AG04450 (cell line): ENCODE results near the gene RAC2. TPM values are rescaled to one million over a fixed set of nuclear protein-coding genes. Genes with fewer than 3 reads are reported as not detected.
A peak's percentile ranks its signal among the peaks of the same experiment; 100 is the strongest.

ENCODE experiments used
- CTCF ChIA-PET: fragments of 300-600, 350-600 bp; formaldehyde crosslinking; extraction: SDS; loops from one replicate; lab custom pipeline; 2022; ENCODE audit warnings: antibody characterized with exemption, inconsistent platforms; lab: Charles Lee
- POLR2A ChIA-PET: fragments of 350-600 bp; formaldehyde crosslinking; extraction: SDS; loops from one replicate; lab custom pipeline; 2021; ENCODE audit warnings: antibody characterized with exemption, inconsistent platforms; lab: Yijun Ruan, JAX
- DNase-seq: peaks from one replicate; pipeline ENCODE4 v3.0.0-alpha.2; 2011; ENCODE audit warnings: low read depth, low spot score
- H3K27ac ChIP-seq: one replicate; pipeline ENCODE4 v1.5.1; 2012; ENCODE audit warnings: low read depth, low read length, control low read depth
- H3K27me3 ChIP-seq: one replicate; pipeline ENCODE4 v1.6.0; 2012; ENCODE audit warnings: low read length; ENCODE audit not compliant: control insufficient read depth, insufficient read depth
- H3K4me3 ChIP-seq: 2 replicates; pipeline ENCODE4 v1.5.1; 2011; ENCODE audit warnings: mild to moderate bottlenecking, low read depth, low read length, control low read depth
- H3K9me3 ChIP-seq: 2 replicates; pipeline ENCODE4 v1.5.1; 2012; ENCODE audit warnings: low read length; ENCODE audit not compliant: control insufficient read depth, insufficient read depth
- CTCF ChIP-seq: IDR thresholded peaks from 2 replicates; pipeline ENCODE4 v1.5.1; 2011; ENCODE audit warnings: low read depth, low read length, control low read depth, inconsistent platforms
- polyA plus RNA-seq: library from polyadenylated mRNA; depleted of rRNA; stranded (reverse); fragments of >200 nt; gene quantifications from 2 replicates; pipeline ENCODE4 v1.2.3, GENCODE V29; 2011; rRNA removed
- small RNA-seq: library from RNA; depleted of rRNA; stranded (forward); fragments of <200 nt; gene quantifications from one replicate; pipeline ENCODE3, GENCODE V24; 2012; ENCODE audit warnings: low read depth; ENCODE audit not compliant: insufficient read length

Gene RAC2
- polyA plus RNA-seq, 1 experiment: 25.0 TPM

GRCh38 chr22:37175414-37176281 lies 68.4 kb downstream of the RAC2 start:
- ChIA-PET CTCF (interaction anchor here (0.7 to 1.3 kb wide), 2 partner anchors 9 to 24 kb away, joined by 3 to 4 read pairs; no protein-coding TSS in a partner anchor), POLR2A (no interaction called here)
- Histone ChIP-seq H3K27ac (peak overlapping the region; percentile 31), H3K9me3 (no peaks in the 10 kb centered on the region), H3K4me3 (no peak overlapping the region), H3K27me3 (peaks cover 17% of the 10 kb centered on the region)
- no peak for TF ChIP-seq CTCF
- no peak for DNase-seq

Small RNAs within 50 kb of the gene (small RNA-seq; reads per million reads assigned to genes)
- not detected for gene Z82188.1

Other genes starting within 250 kb of the RAC2 start
- 26.3 and 36.7 TPM in 2 replicates for gene TST, start 224.8 kb downstream of the RAC2 start, polyA plus RNA-seq
- gene MPST, start 224.5 kb downstream of the RAC2 start, polyA plus RNA-seq: 33.3 and 42.8 TPM in 2 replicates
- gene KCTD17, start 192.5 kb downstream of the RAC2 start, polyA plus RNA-seq: 20.7 and 26.5 TPM in 2 replicates
- gene TMPRSS6, start 134.6 kb downstream of the RAC2 start, polyA plus RNA-seq: not detected in 2 replicates
- 0.11 and 0.27 TPM in 2 replicates for gene IL2RB, start 94.4 kb downstream of the RAC2 start, polyA plus RNA-seq
- 8.2 and 10.0 TPM in 2 replicates for gene C1QTNF6, start 56.0 kb downstream of the RAC2 start, polyA plus RNA-seq
- gene SSTR3, start 31.8 kb downstream of the RAC2 start, polyA plus RNA-seq: 0.06 and 0.14 TPM in 2 replicates
- gene CYTH4, start 38.2 kb upstream of the RAC2 start, polyA plus RNA-seq: 0.33 and 0.82 TPM in 2 replicates
- 2.6 and 3.8 TPM in 2 replicates for gene ELFN2, start 183.2 kb upstream of the RAC2 start, polyA plus RNA-seq
- gene MFNG, start 242.1 kb upstream of the RAC2 start, polyA plus RNA-seq: 0.04 and 0.06 TPM in 2 replicates